ENCODE measurements around the gene TSEN2. TPM values are rescaled to one million over a fixed set of nuclear protein-coding genes. Genes with fewer than 3 reads are reported as not detected.
A peak's percentile ranks its signal among the peaks of the same experiment; 100 is the strongest.

Gene TSEN2
- total and polyA plus RNA-seq, 7 experiments from 2014 or later, result 12.1 to 27.5 (median 13.9) TPM

DNA sequence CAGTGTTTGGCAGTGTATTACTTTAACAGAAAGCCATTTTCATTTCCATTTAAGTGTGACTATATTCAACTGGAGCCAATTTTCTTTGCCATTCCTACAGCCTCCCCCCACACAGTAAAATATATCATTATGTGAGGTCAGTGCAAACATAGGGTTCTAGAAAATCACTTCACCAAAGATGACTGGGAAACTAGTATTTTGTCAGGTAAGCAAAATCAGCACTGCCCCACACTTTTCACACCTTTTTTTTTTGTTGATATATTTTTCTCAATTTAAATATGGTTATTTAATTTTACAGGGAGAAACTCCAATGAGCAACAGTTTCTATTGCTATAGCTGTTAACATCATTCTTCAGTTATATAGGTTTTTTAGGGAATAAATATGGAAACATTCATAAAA, 31.4 kb downstream of the TSEN2 start:
- H3K27me3 ChIP-seq (ENCODE audit: control insufficient read depth in 2 of 2, insufficient read depth in 2 of 2, low read length in 2 of 2), result no peaks in the 10 kb centered on the region
- ChIA-PET CTCF (no interaction called here), POLR2A (interaction anchor here (0.8 kb wide), 1 partner anchor 31 kb away, joined by 3 read pairs; the partner anchor contains the start of gene TSEN2)
- DNase-seq (no peak), ATAC-seq (no peak)
- Mint-ChIP-seq H3K4me1 (peaks cover 0 to 8% (median 0%) of the 10 kb centered on the region in 7 donors), H3K27me3 (no peaks in the 10 kb centered on the region), H3K9me3 (no peaks in the 10 kb centered on the region), H3K36me3 (peaks cover 2 to 43% (median 10%) of the 10 kb centered on the region in 5 donors), H3K4me3 (no peak overlapping the region), H3K27ac (no peak overlapping the region)
- no peak overlapping the region for H3K4me3 ChIP-seq (ENCODE audit: low read length)
- no peaks in the 10 kb centered on the region for H3K4me1 ChIP-seq (ENCODE audit: control insufficient read depth in 2 of 2, insufficient read depth in 2 of 2, low read length in 2 of 2)
- no peaks in the 10 kb centered on the region for H3K9me3 ChIP-seq (ENCODE audit: control insufficient read depth in 2 of 3, low read length in 3 of 3)
- intact Hi-C loops (cut with micrococcal nuclease), result no loop called here
- peaks cover 0 to 4% (median 0%) of the 10 kb centered on the region in 3 experiments for H3K36me3 ChIP-seq (ENCODE audit: control insufficient read depth in 2 of 3, insufficient read depth in 3 of 3, low read length in 3 of 3)
- no peak overlapping the region for H3K27ac ChIP-seq (ENCODE audit: low read depth, low read length)

DNA sequence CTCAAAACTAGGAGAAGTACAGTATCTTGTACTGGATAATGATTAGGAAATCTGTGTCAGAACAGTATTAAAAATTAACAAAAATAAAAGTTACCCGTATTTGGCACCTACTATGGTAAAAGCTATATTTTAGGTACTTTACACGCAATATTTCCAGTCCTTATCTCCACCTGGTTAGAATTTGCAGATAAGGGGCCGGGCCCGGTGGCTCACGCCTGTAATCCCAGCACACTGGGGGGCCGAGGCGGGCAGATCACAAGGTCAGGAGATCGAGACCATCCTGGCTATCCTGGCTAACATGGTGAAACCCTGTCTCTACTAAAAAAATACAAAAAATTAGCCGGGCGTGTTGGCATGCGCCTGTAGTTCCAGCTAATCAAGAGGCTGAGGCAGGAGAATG, 32.6 kb downstream of the TSEN2 start:
- Mint-ChIP-seq H3K9me3 (peaks cover 0 to 3% (median 0%) of the 10 kb centered on the region in 11 donors), H3K4me3 (no peak overlapping the region), H3K36me3 (peaks cover 8 to 42% (median 14%) of the 10 kb centered on the region in 5 donors), H3K27ac (no peak overlapping the region), H3K4me1 (peaks cover 0 to 8% (median 0%) of the 10 kb centered on the region in 7 donors), H3K27me3 (no peaks in the 10 kb centered on the region)
- Histone ChIP-seq H3K27me3 (ENCODE audit: control insufficient read depth in 2 of 2, insufficient read depth in 2 of 2, low read length in 2 of 2) (no peaks in the 10 kb centered on the region), H3K4me1 (ENCODE audit: control insufficient read depth in 2 of 2, insufficient read depth in 2 of 2, low read length in 2 of 2) (no peaks in the 10 kb centered on the region), H3K27ac (ENCODE audit: low read depth, low read length) (no peak overlapping the region), H3K4me3 (ENCODE audit: low read length) (no peak overlapping the region), H3K9me3 (ENCODE audit: control insufficient read depth in 2 of 3, low read length in 3 of 3) (no peaks in the 10 kb centered on the region), H3K36me3 (ENCODE audit: control insufficient read depth in 2 of 3, insufficient read depth in 3 of 3, low read length in 3 of 3) (peaks cover 0 to 10% (median 0%) of the 10 kb centered on the region in 3 experiments)
- DNase-seq, result no peak
- ChIA-PET POLR2A (no interaction called here), CTCF (no interaction called here)
- intact Hi-C loops (cut with micrococcal nuclease), result no loop called here
- no peak for ATAC-seq

DNA sequence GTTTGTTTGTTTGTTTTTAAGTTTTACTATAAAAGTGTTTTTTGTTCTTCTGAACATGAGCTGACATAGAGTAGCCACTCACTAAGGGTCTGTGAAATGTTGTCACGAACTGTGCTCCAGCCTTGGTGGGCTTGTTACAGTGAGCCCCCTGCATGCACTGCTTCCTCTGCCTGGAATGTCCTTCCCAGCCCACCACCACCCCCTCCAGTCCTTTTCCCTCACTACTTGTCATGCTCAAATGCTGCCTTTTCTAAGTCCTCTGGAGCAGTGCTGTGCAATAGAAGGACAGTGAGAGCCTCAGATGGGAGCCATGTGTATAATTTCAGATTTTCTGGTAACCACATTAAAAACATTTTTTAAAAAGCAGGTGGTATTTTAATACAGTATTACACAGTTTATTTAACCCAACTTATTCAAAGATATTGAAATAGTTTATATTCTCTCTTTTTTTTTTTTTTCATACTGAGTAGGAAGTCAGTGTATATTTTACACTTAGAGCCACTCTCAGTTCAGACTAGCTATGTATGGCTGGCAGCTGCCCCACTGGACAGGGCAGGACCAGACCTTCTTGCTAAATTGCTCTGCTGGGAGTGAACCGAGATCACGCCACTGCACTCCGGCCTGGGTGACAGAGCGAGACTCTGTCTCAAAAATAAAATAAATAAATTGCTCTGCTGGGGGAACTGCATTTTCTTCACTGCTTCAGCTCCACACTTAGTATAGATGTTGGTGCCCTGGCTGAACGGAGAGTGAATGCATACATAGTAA, 34.2 kb downstream of the TSEN2 start:
- ATAC-seq, result no peak
- no peaks in the 10 kb centered on the region for H3K9me3 ChIP-seq (ENCODE audit: control insufficient read depth in 2 of 3, low read length in 3 of 3)
- Mint-ChIP-seq H3K36me3 (peaks cover 8 to 44% (median 13%) of the 10 kb centered on the region in 5 donors), H3K4me1 (peaks cover 0 to 7% (median 0%) of the 10 kb centered on the region in 7 donors), H3K9me3 (peaks cover 0 to 3% (median 0%) of the 10 kb centered on the region in 11 donors), H3K27me3 (no peaks in the 10 kb centered on the region), H3K4me3 (no peak overlapping the region), H3K27ac (no peak overlapping the region)
- H3K4me3 ChIP-seq (ENCODE audit: low read length), result no peak overlapping the region
- POLR2A ChIA-PET, result no interaction called here
- H3K36me3 ChIP-seq (ENCODE audit: control insufficient read depth in 2 of 3, insufficient read depth in 3 of 3, low read length in 3 of 3), result peaks cover 0 to 20% (median 0%) of the 10 kb centered on the region in 3 experiments
- H3K27ac ChIP-seq (ENCODE audit: low read depth, low read length), result no peak overlapping the region
- H3K4me1 ChIP-seq (ENCODE audit: control insufficient read depth in 2 of 2, insufficient read depth in 2 of 2, low read length in 2 of 2), result no peaks in the 10 kb centered on the region
- CTCF ChIA-PET, result no interaction called here
- intact Hi-C loops (cut with micrococcal nuclease), result no loop called here
- H3K27me3 ChIP-seq (ENCODE audit: control insufficient read depth in 2 of 2, insufficient read depth in 2 of 2, low read length in 2 of 2), result no peaks in the 10 kb centered on the region
- no peak for DNase-seq

DNA sequence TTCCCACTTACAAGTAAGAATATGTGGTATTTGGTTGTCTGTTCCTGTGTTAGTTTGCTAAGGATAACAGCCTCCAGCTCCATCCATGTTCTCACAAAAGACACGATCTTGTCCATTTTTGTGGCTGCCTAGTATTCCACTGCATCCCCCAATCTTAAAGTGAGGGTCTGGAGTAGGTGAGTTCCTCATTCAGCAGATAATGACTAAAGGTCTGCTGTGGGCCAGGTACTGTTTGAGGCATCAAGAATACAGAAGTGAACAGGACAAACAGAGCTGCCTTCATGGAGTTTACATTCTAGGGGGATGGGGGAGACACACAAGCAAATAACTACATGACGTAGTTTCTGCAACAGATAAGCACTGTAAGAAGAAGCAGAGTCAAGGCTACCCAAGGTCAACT, 36.7 kb downstream of the TSEN2 start:
- ChIA-PET CTCF (no interaction called here), POLR2A (no interaction called here)
- no peaks in the 10 kb centered on the region for H3K4me1 ChIP-seq (ENCODE audit: control insufficient read depth in 2 of 2, insufficient read depth in 2 of 2, low read length in 2 of 2)
- Mint-ChIP-seq H3K9me3 (peaks cover 0 to 3% (median 0%) of the 10 kb centered on the region in 11 donors), H3K27me3 (no peaks in the 10 kb centered on the region), H3K4me1 (no peaks in the 10 kb centered on the region), H3K4me3 (no peak overlapping the region), H3K36me3 (peaks cover 9 to 51% (median 20%) of the 10 kb centered on the region in 5 donors), H3K27ac (peak overlapping the region in 1 of 9 donors; percentile 55)
- DNase-seq, result no peak
- H3K27me3 ChIP-seq (ENCODE audit: control insufficient read depth in 2 of 2, insufficient read depth in 2 of 2, low read length in 2 of 2), result no peaks in the 10 kb centered on the region
- intact Hi-C loops (cut with micrococcal nuclease), result no loop called here
- ATAC-seq, result no peak
- H3K4me3 ChIP-seq (ENCODE audit: low read length), result no peak overlapping the region
- H3K9me3 ChIP-seq (ENCODE audit: control insufficient read depth in 2 of 3, low read length in 3 of 3), result no peaks in the 10 kb centered on the region
- H3K27ac ChIP-seq (ENCODE audit: low read depth, low read length), result no peak overlapping the region
- peaks cover 0 to 25% (median 3%) of the 10 kb centered on the region in 3 experiments for H3K36me3 ChIP-seq (ENCODE audit: control insufficient read depth in 2 of 3, insufficient read depth in 3 of 3, low read length in 3 of 3)

DNA sequence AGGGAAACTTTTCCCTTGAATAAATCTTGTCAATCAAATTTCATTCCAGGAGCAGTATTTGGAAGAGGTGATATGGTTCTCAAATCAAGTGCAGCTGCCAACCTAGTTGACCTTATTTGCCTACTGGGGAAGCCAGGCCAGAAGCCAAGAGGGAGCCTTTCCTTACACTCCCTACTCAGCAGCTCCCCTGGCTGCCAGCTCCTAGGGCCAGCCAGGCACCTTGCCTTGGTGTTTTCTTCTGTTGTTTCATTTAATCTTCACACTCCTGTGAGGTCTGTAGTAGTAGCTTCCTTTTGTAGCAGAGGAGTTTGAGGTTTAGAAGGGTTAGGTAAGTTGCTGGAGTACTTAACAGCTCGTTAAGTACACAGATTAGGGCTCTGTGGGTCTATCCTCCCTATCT, 38.4 kb downstream of the TSEN2 start:
- POLR2A ChIA-PET, result no interaction called here
- Mint-ChIP-seq H3K27me3 (no peaks in the 10 kb centered on the region), H3K4me1 (no peaks in the 10 kb centered on the region), H3K9me3 (peaks cover 0 to 3% (median 0%) of the 10 kb centered on the region in 11 donors), H3K36me3 (peaks cover 8 to 61% (median 26%) of the 10 kb centered on the region in 5 donors), H3K27ac (no peak overlapping the region), H3K4me3 (no peak overlapping the region)
- no peak for DNase-seq
- CTCF ChIA-PET, result no interaction called here
- intact Hi-C loops (cut with micrococcal nuclease), result no loop called here
- no peak for ATAC-seq
- Histone ChIP-seq H3K4me3 (ENCODE audit: low read length) (no peak overlapping the region), H3K36me3 (ENCODE audit: control insufficient read depth in 2 of 3, insufficient read depth in 3 of 3, low read length in 3 of 3) (peaks cover 0 to 28% (median 3%) of the 10 kb centered on the region in 3 experiments), H3K27me3 (ENCODE audit: control insufficient read depth in 2 of 2, insufficient read depth in 2 of 2, low read length in 2 of 2) (no peaks in the 10 kb centered on the region), H3K27ac (ENCODE audit: low read depth, low read length) (no peak overlapping the region), H3K9me3 (ENCODE audit: control insufficient read depth in 2 of 3, low read length in 3 of 3) (no peaks in the 10 kb centered on the region), H3K4me1 (ENCODE audit: control insufficient read depth in 2 of 2, insufficient read depth in 2 of 2, low read length in 2 of 2) (no peaks in the 10 kb centered on the region)

DNA sequence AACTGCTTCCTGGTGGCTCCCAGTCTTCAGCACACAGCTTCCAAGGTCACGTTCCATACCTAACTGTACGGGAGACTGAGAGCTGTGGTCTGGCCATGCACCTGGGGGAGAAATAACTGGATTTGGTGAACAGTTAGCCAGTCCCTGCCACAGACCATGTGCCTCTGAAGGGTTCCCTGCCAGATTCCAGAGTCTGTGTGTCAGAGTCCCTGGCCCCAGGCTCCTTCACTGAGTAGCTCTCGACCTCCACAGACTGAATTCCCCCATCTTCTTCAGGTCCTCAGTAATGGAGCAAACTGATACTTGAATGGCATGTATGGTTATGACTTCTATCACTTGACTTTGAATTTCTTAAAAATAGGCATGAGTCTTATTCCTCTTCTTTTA, 43.5 kb downstream of the TSEN2 start:
- no peaks in the 10 kb centered on the region for H3K9me3 ChIP-seq (ENCODE audit: control insufficient read depth in 2 of 3, low read length in 3 of 3)
- H3K27ac Mint-ChIP-seq, result no peak overlapping the region
- no peak overlapping the region for H3K4me3 Mint-ChIP-seq
- no peak overlapping the region for H3K4me3 ChIP-seq (ENCODE audit: low read length)
- intact Hi-C loops (cut with micrococcal nuclease), result no loop called here
- no peak for ATAC-seq
- peaks cover 11 to 56% (median 30%) of the 10 kb centered on the region in 5 donors for H3K36me3 Mint-ChIP-seq
- no peaks in the 10 kb centered on the region for H3K4me1 ChIP-seq (ENCODE audit: control insufficient read depth in 2 of 2, insufficient read depth in 2 of 2, low read length in 2 of 2)
- ChIA-PET CTCF (no interaction called here), POLR2A (no interaction called here)
- H3K27ac ChIP-seq (ENCODE audit: low read depth, low read length), result no peak overlapping the region
- peaks cover 0 to 47% (median 16%) of the 10 kb centered on the region in 3 experiments for H3K36me3 ChIP-seq (ENCODE audit: control insufficient read depth in 2 of 3, insufficient read depth in 3 of 3, low read length in 3 of 3)
- H3K9me3 Mint-ChIP-seq, result no peaks in the 10 kb centered on the region
- DNase-seq, result no peak
- no peaks in the 10 kb centered on the region for H3K4me1 Mint-ChIP-seq
- H3K27me3 Mint-ChIP-seq, result no peaks in the 10 kb centered on the region
- no peaks in the 10 kb centered on the region for H3K27me3 ChIP-seq (ENCODE audit: control insufficient read depth in 2 of 2, insufficient read depth in 2 of 2, low read length in 2 of 2)

DNA sequence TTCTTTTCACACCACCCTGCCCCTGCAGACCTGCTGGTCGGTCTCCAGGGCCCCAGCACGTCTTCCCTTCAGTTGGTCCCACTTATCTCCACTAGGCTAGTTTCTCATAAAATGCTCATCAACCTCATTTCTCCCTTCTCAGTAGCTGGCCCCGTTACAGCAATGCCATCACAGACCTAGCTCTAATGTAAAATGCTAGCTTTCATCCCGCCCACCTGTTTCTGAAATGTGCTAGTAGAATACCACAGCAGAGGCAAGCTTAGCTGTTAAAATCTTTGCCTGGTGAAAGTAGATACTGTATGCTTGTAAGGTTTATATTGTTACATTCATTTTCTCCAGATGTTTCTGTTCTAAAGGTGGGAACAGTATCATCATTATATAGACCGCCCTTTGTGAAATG, 47.9 kb downstream of the TSEN2 start:
- H3K9me3 Mint-ChIP-seq, result no peaks in the 10 kb centered on the region
- H3K36me3 Mint-ChIP-seq, result peaks cover 11 to 35% (median 15%) of the 10 kb centered on the region in 5 donors
- H3K36me3 ChIP-seq (ENCODE audit: control insufficient read depth in 2 of 3, insufficient read depth in 3 of 3, low read length in 3 of 3), result peaks cover 0 to 43% (median 14%) of the 10 kb centered on the region in 3 experiments
- H3K27ac ChIP-seq (ENCODE audit: low read depth, low read length), result no peak overlapping the region
- H3K4me1 Mint-ChIP-seq, result no peaks in the 10 kb centered on the region
- H3K27me3 Mint-ChIP-seq, result no peaks in the 10 kb centered on the region
- peak overlapping the region in 2 of 9 donors; percentile 54 to 74 for H3K27ac Mint-ChIP-seq
- no peak overlapping the region for H3K4me3 Mint-ChIP-seq
- H3K27me3 ChIP-seq (ENCODE audit: control insufficient read depth in 2 of 2, insufficient read depth in 2 of 2, low read length in 2 of 2), result no peaks in the 10 kb centered on the region
- no peaks in the 10 kb centered on the region for H3K4me1 ChIP-seq (ENCODE audit: control insufficient read depth in 2 of 2, insufficient read depth in 2 of 2, low read length in 2 of 2)
- CTCF ChIA-PET, result no interaction called here
- ATAC-seq (no peak), DNase-seq (no peak)
- H3K4me3 ChIP-seq (ENCODE audit: low read length), result no peak overlapping the region
- POLR2A ChIA-PET, result no interaction called here
- no peaks in the 10 kb centered on the region for H3K9me3 ChIP-seq (ENCODE audit: control insufficient read depth in 2 of 3, low read length in 3 of 3)
- intact Hi-C loops (cut with micrococcal nuclease), result no loop called here

Measured in naive thymus-derived CD4-positive, alpha-beta T cell (primary cell).